GM12873 (cell line): ENCODE data around the gene SOWAHA.

Experiments
- CTCF ChIP-seq: IDR thresholded peaks from 2 replicates; pipeline ENCODE4 v1.5.1; 2012; ENCODE audit warnings: low read depth, mild to moderate bottlenecking, moderate library complexity, low read length, control low read depth; ENCODE audit not compliant: insufficient read depth; ENCODE audit errors: missing control alignments

Gene SOWAHA

GRCh38 chr5:132812781-132813598, at the start of gene SOWAHA:
Gene SOWAHA, plus strand, starts transcription at chr5:132813302. Its CDS starts 320 bp downstream, at chr5:132813622.
- no peak for TF ChIP-seq CTCF

- no peak for TF ChIP-seq CTCF
Observed at GRCh38 chr5:132764051-132764450, 49.1 kb upstream of the SOWAHA start.

GRCh38 chr5:132764671-132765238, 48.3 kb upstream of the SOWAHA start:
- TF ChIP-seq CTCF = no peak

- no peak for TF ChIP-seq CTCF
Observed at GRCh38 chr5:132765311-132766019, 47.6 kb upstream of the SOWAHA start.

GRCh38 chr5:132766020-132766805, 46.9 kb upstream of the SOWAHA start:
- TF ChIP-seq CTCF = no peak

- no peak for TF ChIP-seq CTCF
Observed at GRCh38 chr5:132766806-132767055, 46.4 kb upstream of the SOWAHA start.

- no peak for TF ChIP-seq CTCF
Observed at GRCh38 chr5:132767150-132767549, 46.0 kb upstream of the SOWAHA start.
